HL-60 (cell line): ENCODE results near the gene ADAP2.

Experiments
- GABPA ChIP-seq: IDR thresholded peaks from 2 replicates; pipeline ENCODE4 v1.6.1; 2012; ENCODE audit warnings: low read depth
- POLR2AphosphoS5 ChIP-seq: IDR thresholded peaks from 2 replicates; pipeline ENCODE4 v1.6.1; 2012; ENCODE audit warnings: low read depth
- REST ChIP-seq: IDR thresholded peaks from 2 replicates; pipeline ENCODE4 v1.6.1; 2012; ENCODE audit warnings: low read depth; ENCODE audit not compliant: insufficient replicate concordance
- SPI1 ChIP-seq: IDR thresholded peaks from 2 replicates; pipeline ENCODE4 v1.6.1; 2012; ENCODE audit warnings: low read depth, mild to moderate bottlenecking, borderline replicate concordance
- TF ChIP-seq, protein P1 (sequence below): IDR thresholded peaks from one replicate; pipeline ENCODE4 v1.5.1; 2011; ENCODE audit warnings: low read length, control low read depth, inconsistent platforms; ENCODE audit not compliant: insufficient read depth

DNA sequence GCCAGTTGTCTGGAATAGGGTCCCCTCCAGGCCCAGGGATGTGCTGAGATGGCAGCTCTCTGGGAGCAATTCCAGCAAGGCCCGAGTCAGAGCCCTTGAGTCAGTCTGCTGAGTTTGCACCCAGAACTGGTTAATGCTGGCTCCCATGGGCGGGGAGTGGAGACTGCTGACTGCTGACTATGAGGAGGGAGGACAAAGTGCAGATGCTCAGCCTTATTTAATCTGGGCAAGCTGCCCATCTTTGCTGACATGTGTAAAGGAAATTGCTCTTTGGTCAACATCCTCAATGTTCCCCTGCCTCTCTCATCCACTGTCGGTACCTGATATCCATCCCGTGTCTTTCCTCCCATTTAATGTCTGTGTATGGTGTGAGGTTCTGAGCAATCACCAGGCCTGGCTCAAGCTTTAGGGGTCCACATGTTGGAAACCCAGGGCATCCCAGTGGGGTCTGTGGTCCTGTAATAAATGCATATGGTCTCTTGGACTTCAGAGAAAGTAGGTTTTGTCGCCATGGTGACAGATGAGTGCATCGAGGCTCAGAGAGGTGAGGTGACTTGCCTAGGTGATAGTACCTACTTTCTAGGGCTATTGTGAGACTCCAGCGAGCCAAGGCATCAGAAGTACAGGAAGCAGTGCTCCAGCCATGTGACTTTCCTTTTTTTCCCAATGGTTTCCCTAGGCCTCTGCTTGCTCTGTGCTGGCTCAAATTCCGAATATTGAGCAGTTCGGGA, 29.1 kb downstream of the ADAP2 start:
- TF ChIP-seq, protein P1, sequence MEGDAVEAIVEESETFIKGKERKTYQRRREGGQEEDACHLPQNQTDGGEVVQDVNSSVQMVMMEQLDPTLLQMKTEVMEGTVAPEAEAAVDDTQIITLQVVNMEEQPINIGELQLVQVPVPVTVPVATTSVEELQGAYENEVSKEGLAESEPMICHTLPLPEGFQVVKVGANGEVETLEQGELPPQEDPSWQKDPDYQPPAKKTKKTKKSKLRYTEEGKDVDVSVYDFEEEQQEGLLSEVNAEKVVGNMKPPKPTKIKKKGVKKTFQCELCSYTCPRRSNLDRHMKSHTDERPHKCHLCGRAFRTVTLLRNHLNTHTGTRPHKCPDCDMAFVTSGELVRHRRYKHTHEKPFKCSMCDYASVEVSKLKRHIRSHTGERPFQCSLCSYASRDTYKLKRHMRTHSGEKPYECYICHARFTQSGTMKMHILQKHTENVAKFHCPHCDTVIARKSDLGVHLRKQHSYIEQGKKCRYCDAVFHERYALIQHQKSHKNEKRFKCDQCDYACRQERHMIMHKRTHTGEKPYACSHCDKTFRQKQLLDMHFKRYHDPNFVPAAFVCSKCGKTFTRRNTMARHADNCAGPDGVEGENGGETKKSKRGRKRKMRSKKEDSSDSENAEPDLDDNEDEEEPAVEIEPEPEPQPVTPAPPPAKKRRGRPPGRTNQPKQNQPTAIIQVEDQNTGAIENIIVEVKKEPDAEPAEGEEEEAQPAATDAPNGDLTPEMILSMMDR: no peak
- no peak for TF ChIP-seq POLR2AphosphoS5
- no peak for TF ChIP-seq GABPA
- TF ChIP-seq REST: no peak
- TF ChIP-seq SPI1: no peak
